GM12892 (cell line): ENCODE results near the gene APBB2.

Experiments
- POLR2A ChIP-seq: IDR thresholded peaks from 2 replicates; pipeline ENCODE4 v1.6.1; 2011; ENCODE audit warnings: low read depth, low read length, control low read depth
- POLR2AphosphoS5 ChIP-seq: IDR thresholded peaks from 2 replicates; pipeline ENCODE4 v1.6.1; 2011; ENCODE audit warnings: low read depth, low read length, control low read depth

- TF ChIP-seq POLR2AphosphoS5 (no peak), POLR2A (no peak)
Measured at GRCh38 chr4:41111791-41112190, 102.6 kb downstream of the APBB2 start.
